Hair follicular keratinocyte (primary cell): ENCODE results near the gene EFCAB6. TPM values are rescaled to one million over a fixed set of nuclear protein-coding genes. Genes with fewer than 3 reads are reported as not detected.

Experiments
- total RNA-seq: library from RNA; depleted of rRNA; stranded (reverse); fragments of >200 nt; gene quantifications from 2 replicates; pipeline ENCODE4 v1.2.3, GENCODE V29; 2015

Gene EFCAB6
- total RNA-seq, result 0.11 and 0.47 TPM in 2 replicates

GRCh38 chr22:43812149-43812842 lies at the start of gene EFCAB6:
Gene EFCAB6 (minus strand): TSS chr22:43812305. CDS start chr22:43782318, 29,987 bp downstream.

Other genes starting within 250 kb of the EFCAB6 start
- 0.08 TPM in 1 of 2 replicates, not detected in the other for gene SULT4A1, start 50.2 kb upstream of the EFCAB6 start, total RNA-seq
- not detected in 2 replicates for gene PNPLA5, start 79.7 kb upstream of the EFCAB6 start, total RNA-seq
- gene PNPLA3, start 111.5 kb upstream of the EFCAB6 start, total RNA-seq, result 2.9 and 4.2 TPM in 2 replicates
- 35.3 and 51.6 TPM in 2 replicates for gene SAMM50, start 143.1 kb upstream of the EFCAB6 start, total RNA-seq
- 36.5 and 49.3 TPM in 2 replicates for gene PARVB, start 212.0 kb upstream of the EFCAB6 start, total RNA-seq